Activated CD4-positive, alpha-beta memory T cell treated with anti-CD3 and anti-CD28 coated beads for 36 hours (primary cell): ENCODE results near the gene ATP8B2. TPM values are rescaled to one million over a fixed set of nuclear protein-coding genes. Genes with fewer than 3 reads are reported as not detected.
"Not testable (repeated sequence)": the region's sequence is repeated elsewhere in the genome, so short reads cannot be mapped to it uniquely, and the experiment has no call there.

Source experiments
- CTCF ChIA-PET: fragments of 350-600 bp; sonication (Branson Sonifier 250); formaldehyde crosslinking; loops from one replicate; lab custom pipeline; 2021; ENCODE audit warnings: antibody characterized with exemption, inconsistent platforms; lab: Charles Lee
- POLR2A ChIA-PET: fragments of 350-600 bp; sonication (Branson Sonifier 250); formaldehyde crosslinking; loops from one replicate; lab custom pipeline; 2021; ENCODE audit warnings: antibody characterized with exemption; lab: Charles Lee
- DNase-seq: peaks from one replicate; pipeline ENCODE4 v3.0.0-alpha.2; 2020
- H3K27ac Mint-ChIP-seq: one replicate; pipeline ENCODE4 v1.8.0; 2021; ENCODE audit warnings: mixed read lengths
- H3K27me3 Mint-ChIP-seq: one replicate; pipeline ENCODE4 v1.8.0; 2021; ENCODE audit warnings: mixed read lengths
- H3K36me3 Mint-ChIP-seq: one replicate; pipeline ENCODE4 v1.8.0; 2021; ENCODE audit warnings: mixed read lengths
- H3K4me1 Mint-ChIP-seq: one replicate; pipeline ENCODE4 v1.8.0; 2021; ENCODE audit warnings: low read depth, mixed read lengths
- H3K4me3 Mint-ChIP-seq: one replicate; pipeline ENCODE4 v1.8.0; 2021; ENCODE audit warnings: mild to moderate bottlenecking, mixed read lengths
- H3K9me3 Mint-ChIP-seq: one replicate; pipeline ENCODE4 v1.8.0; 2021; ENCODE audit warnings: mixed read lengths
- intact Hi-C: fragments of 100-400 bp; cut with micrococcal nuclease; formaldehyde crosslinking; loops from one replicate; pipeline ENCODE4 v1.15.1; 2023
- total RNA-seq, 2 experiments: library from RNA; stranded (reverse); gene quantifications; one replicate each; pipeline ENCODE4 v1.2.3, GENCODE V29; 2021

Gene ATP8B2
- total RNA-seq, 2 experiments from 2014 or later = 58.5 to 59.9 TPM

DNA sequence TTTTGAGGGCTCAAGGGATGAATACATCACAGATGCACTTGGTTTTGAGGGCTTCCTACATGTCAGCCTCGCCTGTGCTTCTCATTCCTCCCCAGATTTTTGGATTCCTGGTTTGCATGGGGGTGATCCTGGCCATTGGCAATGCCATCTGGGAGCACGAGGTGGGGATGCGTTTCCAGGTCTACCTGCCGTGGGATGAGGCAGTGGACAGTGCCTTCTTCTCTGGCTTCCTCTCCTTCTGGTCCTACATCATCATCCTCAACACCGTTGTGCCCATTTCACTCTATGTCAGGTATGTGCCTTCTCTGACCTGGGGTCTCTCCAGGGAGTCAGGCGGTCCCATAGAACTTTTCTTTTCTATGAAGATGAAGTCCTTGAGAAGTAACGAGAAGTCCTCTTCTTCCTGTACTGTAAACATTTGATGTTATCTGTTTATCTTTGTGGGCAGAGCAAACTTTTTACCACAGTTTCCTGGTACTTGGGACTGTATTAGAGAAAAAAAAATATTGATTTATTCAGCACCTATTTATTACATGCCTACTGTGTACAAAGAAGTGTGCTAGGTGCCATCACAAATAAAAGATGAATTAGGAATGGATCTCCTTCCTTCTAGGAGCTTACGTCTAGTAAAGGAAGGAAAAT, 12.0 kb downstream of the ATP8B2 start:
- Mint-ChIP-seq H3K27me3 (no peaks in the 10 kb centered on the region), H3K9me3 (no peaks in the 10 kb centered on the region), H3K27ac (peak overlapping the region; percentile 65), H3K4me3 (no peak overlapping the region), H3K36me3 (peaks cover 54% of the 10 kb centered on the region), H3K4me1 (peaks cover 70% of the 10 kb centered on the region)
- no peak for DNase-seq
- ChIA-PET CTCF (interaction anchor here (1.4 to 8.1 kb wide), 5 partner anchors 8 to 209 kb away, joined by 5 to 177 read pairs (median 98); partner anchors contain the start of genes ATP8B2 and HAX1), POLR2A (interaction anchor here (0.9 kb wide), 1 partner anchor 10 kb away, joined by 3 read pairs; no protein-coding TSS in a partner anchor)
- intact Hi-C loops = loop anchor here (10.0 kb wide), 1 partner anchor 667 kb away; the partner anchor contains the start of gene ZBTB7B

DNA sequence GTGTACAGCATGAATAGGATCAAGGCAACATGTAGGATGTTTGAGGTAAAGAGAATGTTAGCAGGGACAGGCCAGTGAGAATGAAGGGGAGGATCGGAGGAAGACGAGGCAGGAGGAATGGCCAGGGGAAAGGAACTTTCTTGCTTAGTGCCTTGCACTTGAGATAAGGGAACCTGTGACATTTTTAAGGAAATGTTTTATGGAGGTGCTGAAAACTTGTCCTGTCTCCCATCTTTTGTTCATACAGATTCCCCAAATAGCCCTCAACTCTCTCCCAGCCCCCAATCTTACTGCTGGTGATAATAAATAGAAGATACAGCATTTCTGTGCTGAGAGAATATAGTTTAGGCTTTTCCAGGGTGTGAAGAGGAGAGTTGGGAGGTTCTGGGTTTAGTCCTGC, 13.6 kb downstream of the ATP8B2 start:
- no peak overlapping the region for H3K4me3 Mint-ChIP-seq

GRCh38 chr1:154341366-154341765, 16.0 kb downstream of the ATP8B2 start:
- H3K27me3 Mint-ChIP-seq, H3K27ac Mint-ChIP-seq: not testable (repeated sequence)
- POLR2A ChIA-PET = interaction anchor here (0.6 to 1.7 kb wide), 3 partner anchors 10 to 595 kb away, joined by 3 to 5 read pairs (median 3); partner anchors contain the start of gene PMVK

More for the DNA sequence above, 13.6 kb downstream of the ATP8B2 start:
- H3K4me1 Mint-ChIP-seq = peaks cover 81% of the 10 kb centered on the region
- no peak for DNase-seq
- ChIA-PET CTCF (interaction anchor here (1.4 to 8.1 kb wide), 2 partner anchors 9 to 14 kb away, joined by 5 to 173 read pairs; partner anchors contain the start of gene ATP8B2), POLR2A (no interaction called here)
- intact Hi-C loops = loop anchor here (10.0 kb wide), 1 partner anchor 666 kb away; the partner anchor contains the start of gene ZBTB7B
- peaks cover 68% of the 10 kb centered on the region for H3K36me3 Mint-ChIP-seq
- peak overlapping the region; percentile 26 for H3K27ac Mint-ChIP-seq
- H3K27me3 Mint-ChIP-seq = no peaks in the 10 kb centered on the region
- H3K9me3 Mint-ChIP-seq = no peaks in the 10 kb centered on the region

DNA sequence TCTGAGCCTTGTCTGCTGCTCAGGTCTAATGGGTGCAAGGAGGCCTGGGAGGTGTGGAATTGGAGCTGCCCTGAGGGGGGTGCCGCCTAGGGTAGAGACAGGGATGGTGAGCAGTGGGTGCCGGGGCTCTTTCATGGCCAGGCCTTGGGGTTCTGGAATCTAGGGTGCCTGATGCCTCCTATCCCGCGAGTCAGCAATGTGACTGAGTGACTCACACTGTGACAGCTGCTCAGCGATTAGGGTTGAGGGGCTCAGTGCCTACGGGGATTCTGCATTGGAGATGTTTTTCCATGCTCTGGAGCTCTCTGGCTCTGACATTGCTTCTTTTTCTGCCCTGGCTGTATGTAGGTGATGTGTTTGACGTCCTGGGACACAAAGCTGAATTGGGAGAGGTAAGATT, 16.8 kb downstream of the ATP8B2 start:
- Mint-ChIP-seq H3K9me3 (no peaks in the 10 kb centered on the region), H3K4me3 (peak overlapping the region; percentile 70), H3K27me3 (no peaks in the 10 kb centered on the region), H3K4me1 (peaks cover 93% of the 10 kb centered on the region), H3K27ac (peak overlapping the region; percentile 95), H3K36me3 (peaks cover 83% of the 10 kb centered on the region)
- POLR2A ChIA-PET = interaction anchor here (0.6 to 1.8 kb wide), 6 partner anchors 12 to 594 kb away, joined by 3 to 7 read pairs (median 4); partner anchors contain the start of gene PMVK
- intact Hi-C loops = loop anchor here (2.0 kb wide), 1 partner anchor 69 kb away; the partner anchor contains the start of gene HAX1
- CTCF ChIA-PET = interaction anchor here (0.8 to 8.4 kb wide), 5 partner anchors 10 to 73 kb away, joined by 3 to 120 read pairs (median 5); partner anchors contain the start of gene ATP8B2
- DNase-seq = peak; percentile 40

More at GRCh38 chr1:154341366-154341765, 16.0 kb downstream of the ATP8B2 start:
- H3K9me3 Mint-ChIP-seq, DNase-seq, intact Hi-C loops, H3K4me3 Mint-ChIP-seq: not testable (repeated sequence)
- CTCF ChIA-PET = interaction anchor here (1.2 to 8.4 kb wide), 3 partner anchors 11 to 65 kb away, joined by 5 to 120 read pairs (median 9); partner anchors contain the start of gene ATP8B2
- Mint-ChIP-seq H3K36me3 (peaks cover 79% of the 10 kb centered on the region), H3K4me1 (peaks cover 89% of the 10 kb centered on the region)

GRCh38 chr1:154342836-154343472, 17.6 kb downstream of the ATP8B2 start:
- POLR2A ChIA-PET = interaction anchor here (0.6 to 1.8 kb wide), 6 partner anchors 13 to 77 kb away, joined by 3 to 7 read pairs (median 4); no protein-coding TSS in a partner anchor
- CTCF ChIA-PET = interaction anchor here (1.0 to 13.9 kb wide), 8 partner anchors 8 to 144 kb away, joined by 3 to 177 read pairs (median 4); partner anchors contain the start of gene ATP8B2
- intact Hi-C loops = loop anchor here (1.0 to 2.0 kb wide), 3 partner anchors 10 to 70 kb away; partner anchors contain the start of gene HAX1
- H3K27ac Mint-ChIP-seq = peak overlapping the region; percentile 95
- peak overlapping the region; percentile 70 for H3K4me3 Mint-ChIP-seq
- DNase-seq = peak; percentile 86
- H3K9me3 Mint-ChIP-seq = no peaks in the 10 kb centered on the region
- no peaks in the 10 kb centered on the region for H3K27me3 Mint-ChIP-seq
- peaks cover 90% of the 10 kb centered on the region for H3K4me1 Mint-ChIP-seq
- H3K36me3 Mint-ChIP-seq = peaks cover 81% of the 10 kb centered on the region

DNA sequence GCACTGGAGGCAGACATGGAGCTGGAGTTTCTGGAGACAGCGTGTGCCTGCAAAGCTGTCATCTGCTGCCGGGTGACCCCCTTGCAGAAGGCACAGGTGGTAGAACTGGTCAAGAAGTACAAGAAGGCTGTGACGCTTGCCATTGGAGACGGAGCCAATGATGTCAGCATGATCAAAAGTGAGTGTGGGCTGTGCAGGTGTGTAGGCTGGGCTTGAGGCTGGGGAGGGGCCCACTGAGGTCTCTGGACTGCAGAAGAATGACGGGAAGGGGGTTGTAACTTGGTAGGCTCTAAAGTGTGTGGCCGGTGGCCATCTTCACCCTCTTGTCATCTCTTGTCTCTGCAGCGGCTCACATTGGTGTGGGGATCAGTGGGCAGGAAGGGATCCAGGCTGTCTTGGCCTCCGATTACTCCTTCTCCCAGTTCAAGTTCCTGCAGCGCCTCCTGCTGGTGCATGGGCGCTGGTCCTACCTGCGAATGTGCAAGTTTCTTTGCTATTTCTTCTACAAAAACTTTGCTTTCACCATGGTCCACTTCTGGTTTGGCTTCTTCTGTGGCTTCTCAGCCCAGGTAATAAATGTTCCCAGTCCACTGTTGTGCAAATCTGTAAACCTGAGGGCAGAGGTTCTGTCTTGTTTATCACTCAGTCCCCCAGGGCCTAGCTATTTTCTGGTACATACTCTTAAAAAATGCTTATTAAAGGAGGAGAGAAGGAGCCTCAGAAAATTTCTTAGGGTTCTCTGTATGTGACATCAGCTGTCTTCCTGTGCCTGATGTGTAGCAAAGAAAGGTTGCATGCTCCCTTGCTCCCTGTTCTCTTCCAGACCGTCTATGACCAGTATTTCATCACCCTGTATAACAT, 19.9 kb downstream of the ATP8B2 start:
- H3K36me3 Mint-ChIP-seq = peaks cover 82% of the 10 kb centered on the region
- peak overlapping the region; percentile 95 for H3K27ac Mint-ChIP-seq
- peak overlapping the region; percentile 61 for H3K4me3 Mint-ChIP-seq
- CTCF ChIA-PET = interaction anchor here (0.6 to 13.9 kb wide), 30 partner anchors 10 to 201 kb away, joined by 3 to 177 read pairs (median 4); partner anchors contain the start of genes ATP8B2 and TPM3
- POLR2A ChIA-PET = interaction anchor here (0.9 to 1.1 kb wide), 2 partner anchors 16 to 19 kb away, joined by 3 to 4 read pairs; no protein-coding TSS in a partner anchor
- no peaks in the 10 kb centered on the region for H3K9me3 Mint-ChIP-seq
- H3K27me3 Mint-ChIP-seq = no peaks in the 10 kb centered on the region
- peak; percentile 88 for DNase-seq
- intact Hi-C loops = no loop called here
- peaks cover 77% of the 10 kb centered on the region for H3K4me1 Mint-ChIP-seq

DNA sequence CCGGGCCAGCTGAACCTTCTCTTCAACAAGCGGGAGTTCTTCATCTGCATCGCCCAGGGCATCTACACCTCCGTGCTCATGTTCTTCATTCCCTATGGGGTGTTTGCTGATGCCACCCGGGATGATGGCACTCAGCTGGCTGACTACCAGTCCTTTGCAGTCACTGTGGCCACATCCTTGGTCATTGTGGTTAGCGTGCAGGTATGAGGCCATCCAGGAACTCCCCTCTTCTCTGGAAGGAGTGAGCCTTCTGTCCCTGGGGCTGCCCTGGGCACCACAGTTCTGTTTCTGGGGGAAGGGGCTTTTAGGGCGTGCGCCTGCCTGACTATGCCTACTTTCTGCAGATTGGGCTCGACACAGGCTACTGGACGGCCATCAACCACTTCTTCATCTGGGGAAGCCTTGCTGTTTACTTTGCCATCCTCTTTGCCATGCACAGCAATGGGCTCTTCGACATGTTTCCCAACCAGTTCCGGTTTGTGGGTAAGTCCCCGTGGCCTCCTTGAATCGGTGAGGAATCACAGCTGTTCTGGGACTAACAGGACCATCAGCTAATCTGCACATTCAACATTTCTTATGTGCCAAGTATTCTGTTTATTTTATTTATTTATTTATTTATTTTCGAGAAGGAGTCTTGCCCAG, 21.1 kb downstream of the ATP8B2 start:
- H3K36me3 Mint-ChIP-seq = peaks cover 72% of the 10 kb centered on the region
- H3K4me1 Mint-ChIP-seq = peaks cover 68% of the 10 kb centered on the region
- peak overlapping the region; percentile 74 for H3K27ac Mint-ChIP-seq

DNA sequence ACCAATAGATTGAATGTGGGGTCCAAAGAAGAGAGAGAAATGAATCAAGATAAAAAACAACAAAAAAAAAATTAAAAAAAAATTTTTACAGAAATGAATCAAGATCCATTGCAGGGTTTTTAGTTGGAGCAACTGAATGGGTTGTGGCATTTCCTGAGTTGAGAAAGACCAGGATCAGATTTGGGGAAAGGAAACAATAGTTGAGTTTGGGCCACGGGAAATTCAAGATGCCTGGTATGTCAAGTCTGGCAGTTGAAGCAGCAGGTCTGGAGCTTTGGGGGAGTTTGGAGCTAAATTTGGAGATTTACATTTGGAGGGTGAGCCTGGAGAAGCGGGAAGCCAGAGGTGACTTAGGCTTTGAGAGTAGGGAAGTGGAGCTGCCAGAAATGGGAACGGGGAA, 22.6 kb downstream of the ATP8B2 start:
- H3K4me3 Mint-ChIP-seq = no peak overlapping the region
- CTCF ChIA-PET = interaction anchor here (0.6 to 13.9 kb wide), 6 partner anchors 13 to 197 kb away, joined by 3 to 177 read pairs (median 4); partner anchors contain the start of gene ATP8B2
- intact Hi-C loops = no loop called here
- peak overlapping the region; percentile 39 for H3K27ac Mint-ChIP-seq
- H3K27me3 Mint-ChIP-seq = no peaks in the 10 kb centered on the region
- no peaks in the 10 kb centered on the region for H3K9me3 Mint-ChIP-seq
- H3K36me3 Mint-ChIP-seq = peaks cover 59% of the 10 kb centered on the region
- peaks cover 67% of the 10 kb centered on the region for H3K4me1 Mint-ChIP-seq
- DNase-seq = no peak
- POLR2A ChIA-PET = no interaction called here

More for the DNA sequence above, 21.1 kb downstream of the ATP8B2 start:
- no peak for DNase-seq
- H3K9me3 Mint-ChIP-seq = no peaks in the 10 kb centered on the region
- intact Hi-C loops = no loop called here
- no peak overlapping the region for H3K4me3 Mint-ChIP-seq
- CTCF ChIA-PET = interaction anchor here (0.7 to 13.9 kb wide), 10 partner anchors 12 to 175 kb away, joined by 3 to 177 read pairs (median 4); partner anchors contain the start of gene ATP8B2
- H3K27me3 Mint-ChIP-seq = no peaks in the 10 kb centered on the region
- POLR2A ChIA-PET = no interaction called here

DNA sequence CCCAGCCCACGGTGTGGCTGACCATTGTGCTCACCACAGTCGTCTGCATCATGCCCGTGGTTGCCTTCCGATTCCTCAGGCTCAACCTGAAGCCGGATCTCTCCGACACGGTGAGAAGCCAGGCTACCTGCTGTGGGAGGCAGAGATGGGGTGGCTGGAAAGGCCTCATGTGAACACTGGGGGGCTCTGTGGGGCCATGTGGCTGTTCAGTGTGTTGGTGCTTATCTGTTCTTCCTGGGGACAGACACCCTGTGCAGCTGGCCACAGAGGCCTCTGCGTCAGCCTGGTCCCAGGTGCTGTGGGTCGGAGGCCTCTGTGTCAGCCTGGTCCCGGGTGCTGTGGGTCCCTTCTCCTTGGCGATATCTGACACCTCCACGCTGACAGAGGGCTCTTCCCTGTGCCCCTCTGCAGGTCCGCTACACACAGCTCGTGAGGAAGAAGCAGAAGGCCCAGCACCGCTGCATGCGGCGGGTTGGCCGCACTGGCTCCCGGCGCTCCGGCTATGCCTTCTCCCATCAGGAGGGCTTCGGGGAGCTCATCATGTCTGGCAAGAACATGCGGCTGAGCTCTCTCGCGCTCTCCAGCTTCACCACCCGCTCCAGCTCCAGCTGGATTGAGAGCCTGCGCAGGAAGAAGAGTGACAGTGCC, 23.2 kb downstream of the ATP8B2 start:
- no peaks in the 10 kb centered on the region for H3K27me3 Mint-ChIP-seq
- H3K27ac Mint-ChIP-seq = peak overlapping the region; percentile 39
- ChIA-PET POLR2A (no interaction called here), CTCF (interaction anchor here (1.1 to 13.9 kb wide), 4 partner anchors 14 to 132 kb away, joined by 3 to 177 read pairs (median 4); no protein-coding TSS in a partner anchor)
- H3K4me3 Mint-ChIP-seq = no peak overlapping the region
- H3K9me3 Mint-ChIP-seq = no peaks in the 10 kb centered on the region
- H3K36me3 Mint-ChIP-seq = peaks cover 53% of the 10 kb centered on the region
- DNase-seq = no peak
- intact Hi-C loops = no loop called here
- peaks cover 67% of the 10 kb centered on the region for H3K4me1 Mint-ChIP-seq

GRCh38 chr1:154349121-154349520, 23.8 kb downstream of the ATP8B2 start:
- intact Hi-C loops = no loop called here
- ChIA-PET CTCF (interaction anchor here (1.7 to 13.9 kb wide), 2 partner anchors 14 to 55 kb away, joined by 5 to 177 read pairs; no protein-coding TSS in a partner anchor), POLR2A (no interaction called here)
- Mint-ChIP-seq H3K27me3 (no peaks in the 10 kb centered on the region), H3K4me3 (no peak overlapping the region), H3K9me3 (no peaks in the 10 kb centered on the region), H3K27ac (no peak overlapping the region), H3K4me1 (peaks cover 67% of the 10 kb centered on the region), H3K36me3 (peaks cover 48% of the 10 kb centered on the region)
- no peak for DNase-seq
